GM21619 (cell line): ENCODE measurements around the gene AIDA.
"Not testable (repeated sequence)": the region's sequence is repeated elsewhere in the genome, so short reads cannot be mapped to it uniquely, and the experiment has no call there.

Experiments
- ATAC-seq: cut with Tn5 transposase; IDR thresholded peaks from one replicate; pipeline ENCODE4 v1.9.1; 2021; ENCODE audit not compliant: unreplicated experiment

Gene AIDA

GRCh38 chr1:222713091-222713961 lies 1.0 kb upstream of the AIDA start:
- ATAC-seq = peak; percentile 66

- ATAC-seq = peak; percentile 32
Measured at GRCh38 chr1:222711319-222712252, 705 bp downstream of the AIDA start.

- no peak for ATAC-seq
Measured at GRCh38 chr1:222709700-222710153, 2.6 kb downstream of the AIDA start.

DNA sequence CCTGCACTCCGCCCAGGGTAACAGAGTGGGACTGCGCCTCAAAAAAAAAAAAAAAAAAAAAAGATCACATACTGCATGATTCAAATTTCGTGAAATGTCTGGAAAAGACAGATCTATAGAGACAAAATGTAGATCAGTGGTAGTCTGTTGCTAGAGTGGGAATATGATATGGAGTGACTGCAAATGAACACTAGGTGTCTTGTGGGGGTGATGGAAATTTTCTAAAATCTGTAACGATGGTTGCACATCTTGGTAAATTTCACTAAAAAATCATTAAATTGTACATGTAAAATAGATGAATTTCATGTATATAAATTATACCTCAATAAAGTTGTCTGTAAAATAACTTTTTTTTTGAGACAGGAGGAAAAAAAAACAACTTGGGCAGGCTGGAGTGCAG lies 5.5 kb downstream of the AIDA start:
- no peak for ATAC-seq

DNA sequence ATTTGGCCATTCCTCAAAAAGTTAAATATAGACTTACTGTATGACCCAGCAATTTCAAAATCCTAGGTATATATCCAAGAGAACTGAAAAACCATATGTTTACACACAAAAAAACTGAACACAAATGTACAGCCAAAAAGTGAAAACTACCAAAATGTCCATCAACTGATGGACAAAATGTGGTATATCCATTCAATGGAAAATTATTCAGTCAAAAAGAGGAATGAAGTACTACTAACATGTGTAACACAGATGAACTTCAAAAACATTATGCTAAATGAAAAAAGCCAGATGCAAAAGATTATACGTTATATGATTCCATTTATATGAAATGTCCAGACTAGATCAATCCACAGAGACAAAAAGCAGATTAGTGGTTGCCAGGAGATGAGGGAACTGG lies 8.0 kb downstream of the AIDA start:
- ATAC-seq = no peak

- ATAC-seq = no peak
Measured at GRCh38 chr1:222702210-222702609, 10.1 kb downstream of the AIDA start.

DNA sequence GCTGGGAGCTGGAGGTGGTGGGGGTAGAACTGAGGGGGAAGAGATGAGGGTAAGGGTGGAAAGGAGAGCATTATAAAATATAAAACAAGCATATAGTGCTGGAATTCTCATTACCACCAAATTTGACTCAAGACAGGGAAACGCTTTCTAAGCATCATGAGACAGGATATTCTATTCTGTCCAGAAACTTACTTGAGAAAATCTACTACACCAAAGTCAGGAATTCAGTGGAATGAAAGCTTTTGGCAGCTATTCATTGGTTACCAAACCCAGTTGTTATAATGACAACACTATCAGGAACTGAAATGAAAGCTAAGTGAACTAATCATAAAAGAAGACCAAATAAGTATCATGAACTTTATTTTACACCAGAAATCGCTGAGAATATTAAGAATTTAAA lies 14.5 kb downstream of the AIDA start:
- no peak for ATAC-seq

- no peak for ATAC-seq
Measured at GRCh38 chr1:222697203-222697602, 15.1 kb downstream of the AIDA start.

DNA sequence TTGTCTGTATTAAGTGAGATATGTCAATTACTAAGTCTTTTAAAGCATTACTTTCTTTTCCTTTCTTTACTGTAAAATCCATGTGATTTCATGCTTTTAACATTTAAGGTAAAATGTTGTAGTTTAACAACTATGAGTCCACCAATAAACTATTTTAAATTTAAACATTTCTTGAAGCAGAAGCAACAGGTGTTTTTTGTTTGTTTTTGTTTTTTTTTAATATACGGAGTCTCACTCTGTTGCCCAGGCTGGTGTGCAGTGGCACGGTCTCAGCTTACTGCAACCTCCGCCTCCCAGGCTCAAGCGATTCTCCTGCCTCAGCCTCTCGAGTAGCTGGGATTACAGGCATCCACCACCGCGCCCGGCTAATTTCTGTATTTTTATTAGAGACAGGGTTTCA lies 15.6 kb downstream of the AIDA start:
- ATAC-seq = no peak

- ATAC-seq = no peak
Measured at GRCh38 chr1:222694927-222695326, 17.4 kb downstream of the AIDA start.

GRCh38 chr1:222691016-222691415 lies 21.3 kb downstream of the AIDA start:
- ATAC-seq = no peak

DNA sequence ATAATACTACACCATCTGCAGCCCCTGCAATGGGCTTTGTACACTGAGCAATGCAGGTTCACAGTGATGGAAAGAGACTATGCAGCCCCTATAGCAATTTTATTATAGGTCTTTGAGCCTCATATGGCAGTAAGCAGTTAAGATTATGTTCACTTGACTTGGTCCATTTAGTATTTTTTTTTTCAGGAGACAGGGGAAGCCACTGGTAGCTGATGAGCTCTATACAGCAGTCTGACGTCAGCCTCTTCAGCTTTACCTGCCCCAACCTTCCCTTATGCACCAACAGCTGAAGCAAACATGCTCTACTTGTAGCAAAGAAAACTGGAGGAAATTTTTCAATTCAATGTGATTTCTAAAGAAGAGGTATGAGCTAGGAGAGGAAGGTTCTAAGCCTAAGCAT lies 32.2 kb downstream of the AIDA start:
- ATAC-seq = no peak

DNA sequence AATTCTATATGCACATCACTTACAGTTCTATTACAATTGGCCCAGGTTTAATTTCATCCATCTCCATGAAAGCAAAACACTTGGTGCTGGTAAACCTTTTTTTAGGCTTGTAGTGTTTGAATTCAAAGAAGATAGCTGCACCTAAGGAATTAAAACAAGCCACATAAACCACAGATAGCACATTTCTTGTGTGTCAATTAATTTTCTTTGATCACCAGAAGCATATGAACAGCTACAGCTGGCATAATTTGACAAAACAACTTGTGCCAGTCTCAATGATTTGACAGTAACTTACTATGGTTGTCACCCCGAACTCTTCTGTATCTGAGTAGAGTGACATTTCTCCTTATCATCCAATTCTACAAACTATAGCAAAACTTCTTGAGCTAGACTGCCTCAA lies 42.2 kb downstream of the AIDA start:
- no peak for ATAC-seq

GRCh38 chr1:222669107-222669506 lies 43.2 kb downstream of the AIDA start:
- ATAC-seq = not testable (repeated sequence)

- ATAC-seq = not testable (repeated sequence)
Measured at GRCh38 chr1:222668184-222668583, 44.1 kb downstream of the AIDA start.

DNA sequence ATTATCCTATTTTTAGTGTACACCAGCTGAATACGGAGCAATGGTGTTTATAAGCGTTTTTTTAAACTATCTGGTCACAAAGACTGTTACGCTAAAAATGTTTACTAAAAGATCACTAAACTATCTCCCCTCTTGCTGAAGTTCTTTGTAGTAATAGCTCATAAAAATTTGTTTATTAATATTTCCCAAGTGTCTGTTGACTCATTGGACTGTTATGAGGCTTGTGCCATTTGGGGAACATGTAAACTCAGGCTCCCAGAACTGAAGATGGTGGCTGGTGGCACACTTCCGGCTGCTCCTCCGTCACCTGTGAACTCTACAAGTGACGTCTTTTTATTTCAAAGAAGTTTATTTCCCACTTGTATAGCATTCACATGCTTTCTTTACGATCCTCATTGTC lies 46.3 kb downstream of the AIDA start:
- no peak for ATAC-seq

DNA sequence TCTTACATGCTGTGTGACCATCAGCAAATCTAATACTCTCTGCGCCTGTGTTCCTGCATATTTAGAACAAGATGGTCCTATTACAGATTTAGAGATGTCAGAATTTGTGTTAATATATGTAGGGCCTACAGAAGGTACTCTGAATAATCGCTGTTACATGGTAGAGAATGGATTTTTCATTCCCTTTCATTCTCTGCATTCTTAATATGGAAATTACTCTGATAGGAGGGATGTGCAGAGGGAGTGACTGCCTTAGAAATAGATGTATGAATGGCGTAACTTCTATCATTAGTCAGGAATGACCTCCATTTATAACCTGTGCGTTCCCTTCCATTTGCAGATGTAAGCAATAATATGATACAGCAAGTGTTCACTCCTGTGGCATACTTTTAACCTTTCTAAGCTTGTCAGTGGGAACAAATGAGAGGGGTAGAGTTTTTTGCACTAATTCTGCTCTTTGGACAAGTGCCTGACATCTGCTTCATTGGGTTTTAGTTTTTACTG lies 48.8 kb downstream of the AIDA start:
- ATAC-seq = no peak

DNA sequence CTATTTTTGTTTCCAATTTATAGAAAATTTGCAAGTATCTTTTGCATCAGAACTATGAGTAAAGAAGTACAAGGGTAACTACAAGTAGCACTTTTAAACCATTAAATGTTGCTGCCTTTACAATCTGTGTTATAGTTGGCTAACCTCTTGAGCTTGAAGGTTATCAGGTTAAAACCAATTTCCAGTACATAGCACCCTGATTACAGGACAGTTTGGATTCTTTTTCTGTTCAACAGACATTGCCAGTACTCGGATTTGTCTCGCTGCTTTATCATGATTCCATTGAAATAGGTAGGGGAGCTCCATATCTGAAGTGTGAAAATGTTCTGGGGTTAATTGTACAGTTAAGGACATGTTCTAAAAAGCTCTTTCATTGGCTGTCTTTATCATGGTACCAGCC lies 54.4 kb downstream of the AIDA start:
- ATAC-seq = no peak

DNA sequence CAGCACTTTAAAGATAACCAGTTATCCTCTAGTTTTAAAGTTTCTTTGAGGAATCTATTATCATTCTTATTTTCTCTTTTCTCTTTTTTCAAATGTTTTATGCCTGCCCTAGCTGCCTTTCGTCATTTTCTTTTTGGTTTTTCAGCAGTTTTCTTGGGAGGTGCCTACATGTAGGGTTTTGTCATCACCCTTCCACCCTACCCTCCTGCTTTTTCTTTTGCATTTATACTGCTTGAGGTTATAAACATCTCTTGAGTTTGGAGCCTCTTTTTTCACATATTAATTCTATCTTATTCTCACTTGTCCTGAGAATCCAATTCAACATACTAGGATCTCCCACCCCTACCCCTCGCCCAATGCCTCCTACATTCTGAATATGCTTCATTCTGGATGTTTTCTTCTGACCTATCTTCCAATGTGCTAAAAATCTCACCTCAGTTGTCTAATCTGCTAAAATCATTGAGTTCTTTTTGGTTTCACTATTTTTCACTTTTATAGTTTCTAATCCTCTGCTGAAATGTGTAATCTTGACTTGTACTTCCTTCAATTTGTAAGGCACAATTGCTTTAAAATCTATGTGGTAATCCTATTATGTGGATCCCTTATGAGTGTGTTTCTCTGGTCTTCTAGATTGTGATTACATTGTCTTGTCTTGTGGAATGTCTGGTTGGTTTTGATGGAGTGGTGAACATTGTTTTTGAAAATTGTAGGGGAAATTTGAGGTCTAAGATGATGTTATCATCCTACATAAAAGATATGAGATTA lies 55.7 kb downstream of the AIDA start:
- ATAC-seq = no peak

DNA sequence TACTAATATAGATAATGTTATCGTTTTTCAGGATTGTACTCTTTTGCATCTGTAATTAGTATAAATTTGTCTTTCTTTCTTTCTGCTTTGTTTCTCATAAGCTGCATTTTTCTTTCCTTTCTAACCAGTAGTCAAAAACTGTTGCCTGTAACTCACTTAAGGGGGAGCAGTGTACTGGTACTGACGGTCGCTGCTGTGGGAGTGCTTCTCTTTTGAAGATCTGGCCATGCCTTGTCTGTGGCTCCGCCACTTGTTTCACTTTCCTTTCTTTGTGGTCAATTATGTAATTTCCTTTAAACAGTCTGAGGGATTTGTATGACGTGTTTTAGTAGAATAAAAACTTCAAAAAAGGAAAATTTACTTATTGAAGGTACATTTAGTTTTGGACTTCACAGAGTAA lies 57.4 kb downstream of the AIDA start:
- ATAC-seq = peak; percentile 94
